Measurements from ENCODE around the gene SPDYE16.
"Not testable (repeated sequence)": the region's sequence is repeated elsewhere in the genome, so short reads cannot be mapped to it uniquely, and the experiment has no call there.

GRCh38 chr7:76483081-76483480, 60.0 kb downstream of the SPDYE16 start:
- TF ChIP-seq CTCF (IDR thresholded peaks at IDR 0.05; ENCODE audit: low read depth, low read length, poor library complexity, severe bottlenecking); EZH2phosphoT487 (IDR thresholded peaks at IDR 0.05; ENCODE audit: borderline replicate concordance, low read length): not testable (repeated sequence)
